A673 (cell line): ENCODE results near the gene KLF7. TPM values are rescaled to one million over a fixed set of nuclear protein-coding genes. Genes with fewer than 3 reads are reported as not detected.

Experiments
- Bru-seq: library from RNA; stranded (reverse); fragments of 400-500 nt; gene quantifications from one replicate; lab custom pipeline; 2021; lab: Mats Ljungman, UMichigan
- BruChase-seq, 2 experiments: library from RNA; stranded (reverse); fragments of 400-500 nt; gene quantifications; one replicate each; lab custom pipeline; 2021; lab: Mats Ljungman, UMichigan
- BruUV-seq: library from RNA; stranded (reverse); fragments of 400-500 nt; replicated peaks from 2 replicates; lab custom pipeline; 2021; lab: Mats Ljungman, UMichigan
- CTCF ChIA-PET: fragments of 300-600 bp; sonication (Branson Sonifier 250); formaldehyde crosslinking; loops from one replicate; lab custom pipeline; 2022; ENCODE audit warnings: antibody characterized with exemption; lab: Charles Lee
- POLR2A ChIA-PET: fragments of 300-600 bp; sonication (Branson Sonifier 250); formaldehyde crosslinking; loops from one replicate; lab custom pipeline; 2022; ENCODE audit warnings: antibody characterized with exemption; ENCODE audit not compliant: low non-redundant PET; lab: Charles Lee
- DNase-seq: peaks from one replicate; pipeline ENCODE4 v3.0.0-alpha.2; 2015; ENCODE audit warnings: low spot score
- H3K27ac ChIP-seq: fragments of 200-600 bp; sonication (generic); 2 replicates; pipeline ENCODE4 v1.5.1; 2016; ENCODE audit warnings: mixed run types, low read depth, mild to moderate bottlenecking, mixed read lengths, antibody characterized with exemption, low read length; ENCODE audit not compliant: poor library complexity, severe bottlenecking
- H3K27me3 ChIP-seq: fragments of 200-600 bp; sonication (generic); replicated peaks from 2 replicates; pipeline ENCODE4 v1.6.1; 2017; ENCODE audit warnings: mixed run types, low read depth, mild to moderate bottlenecking, mixed read lengths, antibody characterized with exemption, low read length; ENCODE audit not compliant: insufficient read depth, poor library complexity
- H3K36me3 ChIP-seq: fragments of 200-600 bp; sonication (generic); 2 replicates; pipeline ENCODE4 v1.6.1; 2016; ENCODE audit warnings: mixed run types, mild to moderate bottlenecking, mixed read lengths, antibody characterized with exemption, low read length; ENCODE audit not compliant: insufficient read depth, poor library complexity, severe bottlenecking
- H3K4me1 ChIP-seq: fragments of 200-600 bp; sonication (generic); 2 replicates; pipeline ENCODE4 v1.6.1; 2017; ENCODE audit warnings: mixed run types, mild to moderate bottlenecking, mixed read lengths, antibody characterized with exemption, low read length; ENCODE audit not compliant: insufficient read depth, poor library complexity, severe bottlenecking
- H3K4me3 ChIP-seq: fragments of 200-600 bp; sonication (generic); 2 replicates; pipeline ENCODE4 v1.5.1; 2016; ENCODE audit warnings: low read depth, mixed run types, mild to moderate bottlenecking, mixed read lengths, low read length; ENCODE audit not compliant: poor library complexity, severe bottlenecking
- H3K9me3 ChIP-seq: fragments of 200-600 bp; sonication (generic); 2 replicates; pipeline ENCODE4 v1.6.1; 2016; ENCODE audit warnings: mixed run types, low read depth, mild to moderate bottlenecking, mixed read lengths, antibody characterized with exemption, low read length; ENCODE audit not compliant: poor library complexity, severe bottlenecking
- EZH2 ChIP-seq: fragments of 200-600 bp; sonication (generic); IDR thresholded peaks from 2 replicates; pipeline ENCODE4 v1.6.1; 2017; ENCODE audit warnings: borderline replicate concordance, low read depth, mild to moderate bottlenecking, mixed read lengths, antibody characterized with exemption, low read length; ENCODE audit not compliant: poor library complexity, severe bottlenecking
- intact Hi-C: fragments of 100-400 bp; cut with micrococcal nuclease; formaldehyde crosslinking; loops from one replicate; pipeline ENCODE4 v1.10.0; 2022; ENCODE audit not compliant: unreplicated experiment
- long read RNA-seq: library from polyadenylated mRNA; stranded (forward); transcript quantifications from one replicate; pipeline ENCODE4 v2.0.0, GENCODE V29; 2022
- total RNA-seq: library from RNA; stranded (reverse); gene quantifications from 2 replicates; pipeline ENCODE4 v1.2.3, GENCODE V29; 2021
- TF ChIP-seq, protein P1 (sequence below): fragments of 300-800, 200-600 bp; sonication (generic); conservative IDR thresholded peaks from 2 replicates; pipeline ENCODE4 v1.5.1; 2017; ENCODE audit warnings: low read depth, mild to moderate bottlenecking, antibody characterized with exemption, low read length, moderate library complexity, mixed read lengths

Gene KLF7
- 15.3 and 16.4 TPM in 2 replicates for total RNA-seq
- Bru-seq, nascent RNA = percentile 76 among the genes with signal in this experiment
- percentile 70 among the genes with signal in this experiment for BruChase-seq, experiment 1, labeled RNA remaining after a 2-hour chase
- BruChase-seq, experiment 2, labeled RNA remaining after a 6-hour chase = percentile 52 among the genes with signal in this experiment
- long read RNA-seq, full-length matches to known transcripts = 7 of 12 reads
- long read RNA-seq, partial matches to known transcripts = 0 of 12 reads
- long read RNA-seq, other reads (novel, unspliced or antisense) = 5 of 12 reads

DNA sequence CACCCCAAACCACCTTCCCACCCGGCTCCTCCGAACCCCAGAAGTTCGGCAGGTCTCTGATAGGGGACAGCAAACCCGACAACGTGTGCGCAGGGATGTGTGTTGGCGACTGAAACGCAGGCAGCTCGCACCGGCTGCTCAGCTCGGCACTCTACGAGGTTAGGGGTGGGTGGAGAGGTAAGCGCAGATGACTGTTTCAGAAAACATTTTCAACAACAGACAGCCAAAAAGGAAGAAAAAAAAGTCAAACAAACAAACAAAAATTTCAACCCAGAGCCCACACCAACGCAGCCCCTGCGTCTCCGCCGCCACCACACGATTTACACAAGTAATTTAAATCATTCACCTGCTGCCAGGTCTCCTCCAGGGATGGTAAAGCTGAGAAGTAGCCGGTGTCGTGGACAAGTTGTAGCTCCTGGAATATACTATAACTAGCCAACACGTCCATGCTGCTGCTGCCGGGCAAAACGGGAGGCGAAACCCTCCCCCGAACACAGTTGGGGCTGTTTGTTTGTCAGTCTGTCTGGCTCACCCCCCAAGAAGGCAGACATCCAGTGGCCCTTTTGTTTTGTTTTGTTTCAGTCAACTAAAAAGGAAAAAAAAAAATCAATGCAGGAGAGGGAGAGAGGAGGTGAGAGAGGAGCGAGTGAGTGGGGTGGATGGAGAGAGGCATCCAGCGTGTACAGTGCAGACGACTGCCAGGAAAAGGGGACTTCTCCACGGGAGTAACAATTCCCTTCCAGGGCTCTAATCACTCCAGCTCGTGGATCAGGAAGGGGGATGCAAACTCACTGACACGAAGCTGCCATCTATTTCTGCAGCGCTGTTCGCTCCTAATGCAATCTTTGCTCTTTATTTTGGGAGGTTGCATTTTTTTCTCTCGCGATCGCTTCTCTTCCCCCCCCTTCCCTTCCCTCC is at the start of gene KLF7:
Gene KLF7 (minus strand): TSS at position 828 of the 918 bp plus-strand sequence. CDS start 380 bp downstream, at position 448.
- peak within 1 kb of the TSS; percentile 100 for H3K27ac ChIP-seq
- peak within 1 kb of the TSS; percentile 83 for H3K4me3 ChIP-seq
- TSS peak; percentile 41 for BruUV-seq
- POLR2A ChIA-PET = interaction anchor here (0.5 to 1.0 kb wide), 5 partner anchors 32 to 364 kb away, joined by 3 to 9 read pairs (median 4); partner anchors contain the start of gene CREB1
- no peaks in the 10 kb centered on the region for H3K27me3 ChIP-seq
- H3K36me3 ChIP-seq = no peaks in the 10 kb centered on the region
- DNase-seq = peak; percentile 46
- peaks cover 20% of the 10 kb centered on the region for H3K4me1 ChIP-seq
- CTCF ChIA-PET = interaction anchor here (1.0 kb wide), 1 partner anchor 308 kb away, joined by 3 read pairs; no protein-coding TSS in a partner anchor
- TF ChIP-seq EZH2 = no peak
- TF ChIP-seq, protein P1, sequence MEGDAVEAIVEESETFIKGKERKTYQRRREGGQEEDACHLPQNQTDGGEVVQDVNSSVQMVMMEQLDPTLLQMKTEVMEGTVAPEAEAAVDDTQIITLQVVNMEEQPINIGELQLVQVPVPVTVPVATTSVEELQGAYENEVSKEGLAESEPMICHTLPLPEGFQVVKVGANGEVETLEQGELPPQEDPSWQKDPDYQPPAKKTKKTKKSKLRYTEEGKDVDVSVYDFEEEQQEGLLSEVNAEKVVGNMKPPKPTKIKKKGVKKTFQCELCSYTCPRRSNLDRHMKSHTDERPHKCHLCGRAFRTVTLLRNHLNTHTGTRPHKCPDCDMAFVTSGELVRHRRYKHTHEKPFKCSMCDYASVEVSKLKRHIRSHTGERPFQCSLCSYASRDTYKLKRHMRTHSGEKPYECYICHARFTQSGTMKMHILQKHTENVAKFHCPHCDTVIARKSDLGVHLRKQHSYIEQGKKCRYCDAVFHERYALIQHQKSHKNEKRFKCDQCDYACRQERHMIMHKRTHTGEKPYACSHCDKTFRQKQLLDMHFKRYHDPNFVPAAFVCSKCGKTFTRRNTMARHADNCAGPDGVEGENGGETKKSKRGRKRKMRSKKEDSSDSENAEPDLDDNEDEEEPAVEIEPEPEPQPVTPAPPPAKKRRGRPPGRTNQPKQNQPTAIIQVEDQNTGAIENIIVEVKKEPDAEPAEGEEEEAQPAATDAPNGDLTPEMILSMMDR = no peak
- intact Hi-C loops = loop anchor here (2.0 to 10.0 kb wide), 3 partner anchors 91 to 307 kb away; no protein-coding TSS in a partner anchor
- H3K9me3 ChIP-seq = no peaks in the 10 kb centered on the region

DNA sequence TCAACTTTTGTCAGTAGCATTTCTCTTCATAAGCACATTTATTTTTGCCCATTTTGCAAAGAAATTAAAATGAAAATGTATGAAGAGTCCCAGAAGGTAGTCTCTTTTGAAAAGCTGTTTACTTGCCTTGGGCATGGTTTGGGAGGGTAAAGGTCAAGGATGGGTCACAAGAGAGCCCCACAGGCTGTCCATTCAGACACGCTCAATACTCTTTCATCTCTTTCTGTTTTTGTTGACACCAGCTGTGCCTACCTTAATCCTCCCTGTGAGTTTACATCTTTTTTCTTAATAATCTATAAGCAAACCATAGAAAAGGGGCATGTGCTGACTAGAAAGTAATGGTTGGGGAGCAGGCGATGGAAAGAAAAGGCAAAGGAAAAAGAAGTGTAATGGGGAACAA is 49.6 kb upstream of the KLF7 start:
- Histone ChIP-seq H3K4me1 (no peaks in the 10 kb centered on the region), H3K9me3 (no peaks in the 10 kb centered on the region), H3K27ac (no peak overlapping the region), H3K36me3 (no peaks in the 10 kb centered on the region), H3K4me3 (no peak overlapping the region), H3K27me3 (peaks cover 5% of the 10 kb centered on the region)
- no peak for TF ChIP-seq EZH2
- TF ChIP-seq, protein P1 = no peak
- DNase-seq = no peak
- CTCF ChIA-PET = no interaction called here
- intact Hi-C loops = no loop called here
- no TSS peak for BruUV-seq
- POLR2A ChIA-PET = no interaction called here

GRCh38 chr2:207214446-207214845 is 48.7 kb upstream of the KLF7 start:
- BruUV-seq = no TSS peak
- Histone ChIP-seq H3K4me3 (no peak overlapping the region), H3K27ac (no peak overlapping the region), H3K36me3 (no peaks in the 10 kb centered on the region), H3K4me1 (no peaks in the 10 kb centered on the region), H3K9me3 (no peaks in the 10 kb centered on the region), H3K27me3 (peaks cover under 1% of the 10 kb centered on the region)
- no peak for TF ChIP-seq EZH2
- TF ChIP-seq, protein P1 = no peak
- no peak for DNase-seq
- ChIA-PET CTCF (no interaction called here), POLR2A (no interaction called here)
- intact Hi-C loops = no loop called here
